Choroid plexus epithelial cell (primary cell): Measurements from ENCODE around the gene ECPAS.
"Not testable (repeated sequence)": the region's sequence is repeated elsewhere in the genome, so short reads cannot be mapped to it uniquely, and the experiment has no call there.

ENCODE experiments used
- DNase-seq: peaks from one replicate; pipeline ENCODE4 v3.0.0-alpha.2; 2010; ENCODE audit warnings: low read depth
- H3K4me3 ChIP-seq: 2 replicates; pipeline ENCODE4 v1.5.1; 2011; ENCODE audit warnings: low read depth, mild to moderate bottlenecking, control low read depth, low read length, moderate library complexity
- TF ChIP-seq, protein P1 (sequence below): conservative IDR thresholded peaks from 2 replicates; pipeline ENCODE4 v1.5.1; 2011; ENCODE audit warnings: low read depth, mild to moderate bottlenecking, control low read depth, inconsistent platforms, low read length, moderate library complexity

Gene ECPAS

DNA sequence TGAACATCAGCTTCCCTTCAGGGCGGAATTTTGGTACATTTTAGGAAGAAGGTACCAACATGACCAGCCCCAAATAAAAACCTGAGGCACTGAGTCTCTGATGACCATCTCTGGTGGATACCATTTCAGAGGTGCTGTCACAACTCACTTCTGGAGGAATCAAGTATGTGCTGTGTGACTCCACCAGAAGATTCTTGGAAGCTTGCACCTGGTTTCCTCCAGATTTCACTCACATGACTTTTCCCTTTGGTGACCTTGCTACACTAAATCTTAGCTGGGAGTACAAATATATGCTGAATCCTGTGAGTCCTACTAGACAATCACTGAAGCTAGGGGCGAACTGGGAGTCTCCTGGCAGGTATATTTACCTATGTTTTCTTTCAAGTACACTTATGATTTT, 28.5 kb downstream of the ECPAS start:
- H3K4me3 ChIP-seq: no peak overlapping the region
- TF ChIP-seq, protein P1, sequence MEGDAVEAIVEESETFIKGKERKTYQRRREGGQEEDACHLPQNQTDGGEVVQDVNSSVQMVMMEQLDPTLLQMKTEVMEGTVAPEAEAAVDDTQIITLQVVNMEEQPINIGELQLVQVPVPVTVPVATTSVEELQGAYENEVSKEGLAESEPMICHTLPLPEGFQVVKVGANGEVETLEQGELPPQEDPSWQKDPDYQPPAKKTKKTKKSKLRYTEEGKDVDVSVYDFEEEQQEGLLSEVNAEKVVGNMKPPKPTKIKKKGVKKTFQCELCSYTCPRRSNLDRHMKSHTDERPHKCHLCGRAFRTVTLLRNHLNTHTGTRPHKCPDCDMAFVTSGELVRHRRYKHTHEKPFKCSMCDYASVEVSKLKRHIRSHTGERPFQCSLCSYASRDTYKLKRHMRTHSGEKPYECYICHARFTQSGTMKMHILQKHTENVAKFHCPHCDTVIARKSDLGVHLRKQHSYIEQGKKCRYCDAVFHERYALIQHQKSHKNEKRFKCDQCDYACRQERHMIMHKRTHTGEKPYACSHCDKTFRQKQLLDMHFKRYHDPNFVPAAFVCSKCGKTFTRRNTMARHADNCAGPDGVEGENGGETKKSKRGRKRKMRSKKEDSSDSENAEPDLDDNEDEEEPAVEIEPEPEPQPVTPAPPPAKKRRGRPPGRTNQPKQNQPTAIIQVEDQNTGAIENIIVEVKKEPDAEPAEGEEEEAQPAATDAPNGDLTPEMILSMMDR: no peak
- DNase-seq: no peak

DNA sequence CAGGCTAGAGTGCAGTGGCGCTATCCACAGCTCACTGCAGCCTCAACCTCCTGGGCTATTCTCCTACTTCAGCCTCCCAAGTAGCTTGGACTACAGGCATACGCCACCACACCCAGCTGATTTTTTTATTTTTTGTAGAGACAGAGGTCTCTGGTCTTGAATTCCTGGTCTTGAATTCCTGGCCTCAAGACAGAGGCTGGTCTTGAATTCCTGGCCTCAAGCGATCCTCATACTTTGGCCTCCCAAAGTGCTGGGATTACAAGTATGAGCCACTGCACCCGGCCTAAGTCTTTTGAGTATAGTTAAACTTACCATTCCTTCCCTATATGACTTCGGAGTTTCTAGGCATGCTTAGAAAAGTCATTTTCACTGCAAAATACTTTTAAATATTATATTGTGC, 29.4 kb downstream of the ECPAS start:
- TF ChIP-seq, protein P1: no peak
- no peak overlapping the region for H3K4me3 ChIP-seq
- DNase-seq: no peak

DNA sequence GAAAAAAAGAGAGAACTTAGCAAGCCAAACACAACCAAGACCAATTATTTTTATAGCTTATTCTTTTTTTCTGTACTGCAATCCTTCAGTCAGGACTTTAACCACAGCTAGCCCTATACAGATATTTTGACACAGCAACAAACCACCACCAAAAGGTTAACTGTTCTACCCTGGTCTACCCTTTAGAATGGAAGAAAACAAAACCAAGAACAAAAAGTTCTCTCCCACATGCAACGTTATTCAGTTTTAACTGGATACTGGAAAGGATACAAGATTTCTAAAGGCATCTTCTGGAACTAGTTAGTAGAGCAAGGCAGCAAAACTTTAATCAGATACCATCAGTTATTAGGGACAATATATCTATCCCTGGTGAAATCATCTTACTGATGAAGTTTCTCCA, 32.6 kb downstream of the ECPAS start:
- H3K4me3 ChIP-seq: no peak overlapping the region
- TF ChIP-seq, protein P1: no peak
- DNase-seq: peak; percentile 66

DNA sequence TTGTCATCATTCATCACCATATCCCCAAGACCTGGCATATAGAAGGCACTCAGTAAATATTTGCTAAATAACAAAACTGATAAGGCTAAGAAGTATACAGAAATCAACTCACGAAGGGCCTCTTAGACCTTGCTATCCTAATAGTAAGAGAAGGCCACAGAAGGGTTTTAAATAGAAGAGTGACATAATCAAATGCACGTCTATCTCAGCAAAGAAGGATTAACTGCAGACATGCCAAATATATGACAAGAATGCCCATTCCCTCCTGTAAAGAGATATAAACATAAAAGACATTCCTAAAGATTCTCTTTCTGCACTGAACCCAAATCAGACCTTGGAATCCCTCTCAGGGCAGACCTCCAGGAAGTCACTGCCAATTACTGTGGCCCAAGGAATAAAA, 34.1 kb downstream of the ECPAS start:
- H3K4me3 ChIP-seq: no peak overlapping the region
- TF ChIP-seq, protein P1: no peak
- DNase-seq: no peak

DNA sequence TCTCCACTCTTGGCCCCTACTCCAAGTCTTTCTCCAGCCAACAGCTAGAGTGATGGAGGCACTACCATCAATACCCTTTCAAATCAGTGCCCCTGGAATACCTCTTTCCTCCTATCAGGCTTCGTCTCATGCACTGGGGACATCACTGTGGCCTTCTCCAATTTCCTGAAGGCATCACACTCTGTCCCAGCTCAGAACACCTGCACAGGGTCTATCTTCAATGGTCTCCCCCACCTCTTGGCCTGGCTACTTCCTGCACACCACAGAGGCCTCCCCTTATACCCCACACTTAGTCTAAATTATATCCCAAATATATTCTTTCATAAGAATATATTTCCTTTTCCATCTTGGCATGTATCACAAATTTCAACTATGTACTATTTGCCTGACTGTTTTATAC, 34.5 kb downstream of the ECPAS start:
- TF ChIP-seq, protein P1: no peak
- DNase-seq: no peak
- H3K4me3 ChIP-seq: no peak overlapping the region

DNA sequence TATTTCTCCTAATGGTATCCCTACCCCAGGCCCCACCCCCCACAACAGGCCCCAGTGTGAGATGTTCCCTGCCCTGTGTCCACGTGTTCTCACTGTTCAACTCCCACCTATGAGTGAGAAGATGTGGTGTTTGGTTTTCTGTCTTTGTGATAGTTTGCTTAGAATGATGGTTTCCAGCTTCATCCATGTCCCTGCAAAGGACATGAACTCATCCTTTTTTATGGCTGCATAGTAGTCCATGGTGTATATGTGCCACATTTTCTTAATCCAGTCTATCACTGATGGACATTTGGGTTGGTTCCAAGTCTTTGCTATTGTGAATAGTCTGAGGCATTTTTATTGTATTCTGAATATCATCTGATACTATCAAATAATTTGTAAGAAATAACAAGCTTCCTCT, 38.4 kb downstream of the ECPAS start:
- H3K4me3 ChIP-seq, DNase-seq: not testable (repeated sequence)

DNA sequence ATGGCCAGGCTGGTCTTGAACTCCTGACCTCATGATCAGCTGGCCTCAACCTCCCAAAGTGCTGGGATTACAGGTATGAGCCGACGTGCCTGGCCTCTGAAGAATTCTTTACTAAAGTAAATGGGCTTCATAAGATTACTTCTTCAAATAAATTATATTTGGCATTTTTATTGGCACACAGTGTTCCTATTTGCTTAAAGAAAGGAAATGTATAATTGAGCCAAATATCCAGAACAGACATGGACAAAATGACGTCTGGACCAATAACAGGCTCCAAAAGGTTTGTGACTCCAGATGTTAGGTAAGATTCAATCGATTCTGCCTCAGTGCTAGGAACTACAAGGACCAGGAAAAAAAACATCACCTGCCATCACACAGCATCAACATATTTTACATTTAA, 40.7 kb downstream of the ECPAS start:
- TF ChIP-seq, protein P1: no peak
- H3K4me3 ChIP-seq: no peak overlapping the region
- no peak for DNase-seq

DNA sequence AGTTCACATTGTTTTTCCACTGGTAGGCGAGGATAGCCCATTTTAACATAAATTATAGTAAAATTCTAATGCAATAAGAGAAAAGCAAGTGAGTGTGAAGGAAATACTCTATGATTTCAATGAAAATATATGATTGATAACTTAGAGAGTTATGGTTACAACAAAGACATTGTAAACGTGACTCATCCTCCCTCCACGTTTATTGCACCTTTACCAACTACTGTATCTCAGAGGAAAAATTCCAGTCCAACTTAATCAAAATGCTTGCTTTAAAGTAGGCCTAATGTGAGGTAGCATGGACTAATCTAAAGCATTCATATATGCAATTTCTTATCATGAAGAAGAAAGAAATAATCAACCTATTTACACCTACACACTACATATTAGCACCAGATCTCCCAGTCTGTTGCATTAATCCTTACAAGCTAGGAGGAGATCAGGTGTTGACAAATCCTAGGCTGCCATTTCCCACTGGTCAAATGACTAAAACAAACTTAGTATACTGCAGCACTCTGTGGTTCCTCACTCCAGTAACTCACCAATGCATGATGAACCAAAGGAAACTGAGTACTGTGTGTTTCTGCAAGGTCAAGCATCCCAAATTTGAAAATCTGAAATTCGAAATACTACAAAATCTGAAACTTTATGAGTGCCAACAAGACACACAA, 41.7 kb downstream of the ECPAS start:
- no peak for DNase-seq
- H3K4me3 ChIP-seq: no peak overlapping the region
- TF ChIP-seq, protein P1: no peak
